HG03045 (cell line): Measurements from ENCODE around the gene SBK3.
"Not testable (repeated sequence)": the region's sequence is repeated elsewhere in the genome, so short reads cannot be mapped to it uniquely, and the experiment has no call there.

Experiments
- ATAC-seq: cut with Tn5 transposase; IDR thresholded peaks from one replicate; pipeline ENCODE4 v1.9.1; 2021; ENCODE audit warnings: mild to moderate bottlenecking, moderate library complexity; ENCODE audit not compliant: unreplicated experiment

The SBK3 gene

GRCh38 chr19:55578031-55578760, 32.9 kb upstream of the SBK3 start:
- ATAC-seq, result no peak

GRCh38 chr19:55576746-55577145, 31.4 kb upstream of the SBK3 start:
- no peak for ATAC-seq

- not testable (repeated sequence) for ATAC-seq
Measured at GRCh38 chr19:55573929-55574328, 28.6 kb upstream of the SBK3 start.

GRCh38 chr19:55569477-55569876, 24.1 kb upstream of the SBK3 start:
- not testable (repeated sequence) for ATAC-seq

GRCh38 chr19:55567708-55568328, 22.5 kb upstream of the SBK3 start:
- ATAC-seq, result no peak

- ATAC-seq, result no peak
Measured at GRCh38 chr19:55566823-55567222, 21.5 kb upstream of the SBK3 start.

- no peak for ATAC-seq
Measured at GRCh38 chr19:55563261-55563690, 17.9 kb upstream of the SBK3 start.

- ATAC-seq, result no peak
Measured at GRCh38 chr19:55559684-55560083, 14.3 kb upstream of the SBK3 start.

GRCh38 chr19:55554741-55555152, 9.4 kb upstream of the SBK3 start:
- no peak for ATAC-seq

- ATAC-seq, result no peak
Measured at GRCh38 chr19:55554302-55554701, 9.0 kb upstream of the SBK3 start.

- no peak for ATAC-seq
Measured at GRCh38 chr19:55553217-55554182, 8.2 kb upstream of the SBK3 start.

GRCh38 chr19:55552620-55553019, 7.3 kb upstream of the SBK3 start:
- no peak for ATAC-seq

GRCh38 chr19:55552206-55552605, 6.9 kb upstream of the SBK3 start:
- ATAC-seq, result no peak

- no peak for ATAC-seq
Measured at GRCh38 chr19:55550321-55550650, 4.9 kb upstream of the SBK3 start.

- no peak for ATAC-seq
Measured at GRCh38 chr19:55549500-55550320, 4.4 kb upstream of the SBK3 start.

GRCh38 chr19:55546822-55547614, 1.7 kb upstream of the SBK3 start:
- no peak for ATAC-seq

- ATAC-seq, result no peak
Measured at GRCh38 chr19:55546011-55546410, 668 bp upstream of the SBK3 start.

- ATAC-seq, result no peak
Measured at GRCh38 chr19:55544776-55545439, 435 bp downstream of the SBK3 start.

- no peak for ATAC-seq
Measured at GRCh38 chr19:55544014-55544413, 1.3 kb downstream of the SBK3 start.
